GM19351 (cell line): ENCODE results near the gene FAM181B.

Experiments used
- ATAC-seq: cut with Tn5 transposase; IDR thresholded peaks from one replicate; pipeline ENCODE4 v1.9.1; 2021; ENCODE audit warnings: mild to moderate bottlenecking, moderate library complexity; ENCODE audit not compliant: unreplicated experiment

FAM181B gene

GRCh38 chr11:82733444-82734119, at the start of gene FAM181B:
FAM181B (minus strand) TSS chr11:82733864; CDS start chr11:82733729, 135 bp downstream.
- peak; percentile 37 for ATAC-seq

DNA sequence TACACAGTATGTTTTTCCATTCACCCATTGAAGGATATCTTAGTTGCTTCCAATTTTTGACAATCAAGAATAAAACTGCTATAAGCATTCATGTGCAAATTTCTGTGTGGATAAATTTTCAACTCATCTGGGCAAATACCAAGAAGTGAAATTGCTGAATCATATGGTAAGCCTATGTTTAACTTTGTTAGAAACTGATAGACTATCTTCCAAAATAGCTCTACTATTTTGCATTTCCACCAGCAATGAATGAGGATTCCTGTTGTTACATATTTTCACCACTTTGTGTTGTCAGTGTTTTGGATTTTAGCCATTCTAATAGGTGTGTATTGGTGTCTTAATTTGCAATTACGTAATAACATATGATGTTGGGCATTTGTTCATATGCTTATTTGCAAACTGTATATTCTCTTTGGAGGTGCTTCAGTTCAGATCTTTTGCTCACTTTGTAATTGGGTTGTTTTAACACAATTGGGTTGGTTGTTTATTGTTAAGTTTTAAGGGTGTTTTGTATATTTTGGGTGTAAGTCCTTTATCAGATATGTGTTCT, 49.2 kb upstream of the FAM181B start:
- ATAC-seq: no peak

DNA sequence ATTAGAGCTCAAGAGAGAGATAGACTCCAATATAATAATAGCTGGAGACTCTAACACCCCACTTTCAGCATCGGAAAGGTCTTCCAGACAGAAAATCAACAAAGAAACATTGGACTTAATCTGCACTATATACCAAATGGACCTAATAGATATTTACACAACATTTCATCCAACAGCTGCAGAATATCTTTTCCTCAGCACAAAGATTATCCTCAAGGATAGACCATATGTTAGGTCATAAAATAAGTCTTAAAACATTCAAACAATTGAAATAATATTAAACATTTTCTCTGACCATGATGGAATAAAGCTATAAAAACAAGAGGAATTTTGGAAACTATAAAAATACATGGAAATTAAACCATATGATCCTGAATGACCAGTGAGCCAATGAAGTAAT, 45.1 kb upstream of the FAM181B start:
- no peak for ATAC-seq

GRCh38 chr11:82776377-82776776, 42.7 kb upstream of the FAM181B start:
- no peak for ATAC-seq

DNA sequence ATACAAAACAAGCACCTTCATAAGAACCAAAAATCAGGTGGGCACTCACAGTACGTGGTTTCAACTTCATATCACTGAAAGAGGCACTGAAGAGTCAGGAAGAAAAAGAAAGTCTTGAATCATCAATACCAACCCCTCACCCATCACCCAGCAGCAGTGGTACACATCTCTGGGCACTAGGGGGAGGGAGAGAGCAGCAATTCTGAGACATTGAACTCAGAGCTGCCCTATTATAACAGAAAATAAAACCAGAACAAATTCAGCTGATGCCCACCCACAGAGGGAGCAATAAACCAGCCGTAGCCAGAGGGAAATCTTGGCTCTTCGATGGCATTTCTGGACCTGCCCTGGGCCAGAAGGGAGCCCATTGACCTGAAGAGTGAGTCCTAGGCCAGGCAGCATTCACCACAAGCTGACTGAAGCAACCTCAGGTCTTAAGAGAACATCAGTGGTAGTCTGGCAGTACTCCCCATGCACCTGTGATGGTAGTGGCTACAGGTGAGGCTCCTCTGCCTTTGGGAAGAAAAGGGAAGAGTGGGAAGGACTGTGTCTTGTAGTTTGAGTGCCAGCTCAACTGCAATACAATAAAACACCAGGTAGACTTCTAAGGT, 42.2 kb upstream of the FAM181B start:
- ATAC-seq: peak; percentile 100

DNA sequence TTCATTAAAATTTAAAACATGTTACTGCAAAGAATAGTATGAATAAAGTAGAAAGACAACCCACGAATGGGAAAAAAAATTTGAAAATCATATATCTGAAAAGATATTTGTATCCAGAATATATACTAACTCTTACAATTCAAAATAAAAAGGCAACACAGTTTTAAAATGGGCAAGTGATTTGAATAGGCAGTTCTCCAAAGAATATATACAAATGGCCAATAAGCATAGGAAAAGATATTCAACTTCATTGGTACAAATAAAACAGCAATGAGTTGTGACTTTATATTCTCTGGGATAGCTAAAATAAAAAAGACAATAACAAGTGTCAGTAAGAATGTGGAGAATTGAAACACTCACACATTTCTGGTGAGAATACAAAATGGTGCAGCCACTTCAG, 41.6 kb upstream of the FAM181B start:
- ATAC-seq: no peak

GRCh38 chr11:82771781-82772180, 38.1 kb upstream of the FAM181B start:
- no peak for ATAC-seq

DNA sequence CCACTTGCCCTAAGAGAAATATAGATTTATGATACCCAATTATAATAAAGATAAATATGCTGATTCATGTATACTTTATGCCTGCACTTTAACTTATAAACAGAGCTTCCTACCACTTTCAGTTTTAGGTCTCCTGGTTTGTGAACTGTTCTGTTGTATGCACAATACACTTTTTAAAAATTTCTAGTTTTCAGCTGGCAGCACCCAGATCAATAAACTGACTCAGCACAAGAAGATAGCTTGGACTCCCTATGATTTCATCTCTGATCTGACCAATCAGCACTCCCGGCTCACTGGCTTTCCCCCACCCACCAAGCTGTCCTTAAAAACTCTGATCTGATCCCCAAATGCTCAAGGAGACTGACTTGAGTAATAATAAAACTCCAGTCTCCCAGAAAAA, 33.5 kb upstream of the FAM181B start:
- ATAC-seq: no peak

DNA sequence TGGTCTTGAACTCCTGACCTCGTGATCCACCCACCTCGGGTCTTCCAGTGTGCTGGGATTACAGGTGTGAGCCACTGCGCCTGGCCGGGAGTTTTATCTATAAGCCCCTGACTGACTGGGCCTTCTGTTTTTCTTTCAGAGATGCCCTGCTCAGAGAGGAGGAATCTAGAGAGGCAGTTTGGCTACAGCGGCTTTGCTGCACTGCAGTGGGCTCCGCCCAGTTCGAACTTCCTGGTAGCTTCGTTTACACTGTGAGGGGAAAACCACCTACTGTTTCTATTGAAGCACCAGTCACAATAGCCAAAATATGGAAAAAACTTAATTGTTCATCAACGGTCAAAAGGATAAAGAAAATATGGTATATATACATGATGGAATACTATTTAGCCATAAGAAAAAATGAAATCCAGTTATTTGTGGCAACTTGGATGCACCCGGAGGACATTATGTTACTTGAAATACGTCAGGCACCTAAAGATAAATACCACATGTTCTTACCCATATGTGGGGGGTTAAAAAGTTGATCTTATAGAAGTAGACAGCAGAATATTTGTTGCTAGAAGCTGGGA, 31.9 kb upstream of the FAM181B start:
- no peak for ATAC-seq

DNA sequence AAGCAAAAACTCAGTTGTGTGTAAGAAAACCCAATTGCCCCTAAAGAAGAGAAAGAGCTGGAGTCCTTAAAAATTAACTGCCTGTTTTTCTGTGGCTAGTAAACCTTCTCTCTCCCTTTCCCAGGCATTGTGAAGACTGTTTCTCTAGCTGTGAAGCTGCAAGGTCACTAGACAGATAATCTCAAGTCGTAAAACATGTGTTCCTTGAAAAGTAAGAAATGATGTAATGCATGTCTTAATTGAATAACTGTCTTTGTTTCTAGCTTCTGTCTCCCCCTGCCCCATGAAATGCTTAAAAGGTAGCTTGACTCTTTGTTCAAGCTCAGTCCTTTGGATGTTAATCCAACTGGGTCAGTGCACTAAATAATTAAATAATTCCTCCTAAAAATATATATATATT, 29.5 kb upstream of the FAM181B start:
- no peak for ATAC-seq

DNA sequence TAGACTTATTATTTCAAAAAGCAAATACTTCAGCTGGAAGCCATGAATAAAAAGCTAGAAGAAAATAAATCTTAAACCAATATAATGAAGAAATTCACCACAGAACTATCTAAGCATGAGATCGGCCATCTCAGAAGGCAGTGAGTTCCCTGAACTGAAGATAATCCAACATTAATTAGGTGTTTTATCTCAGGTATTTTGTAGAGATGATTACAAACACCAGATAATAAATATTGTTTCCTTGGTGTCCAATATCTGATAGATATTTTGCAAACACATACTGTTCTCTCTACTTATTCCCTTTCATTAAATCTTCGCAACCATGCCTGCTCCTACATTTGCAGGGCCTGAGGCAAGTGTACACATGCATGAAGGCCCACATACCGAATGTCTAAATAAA, 26.0 kb upstream of the FAM181B start:
- no peak for ATAC-seq

DNA sequence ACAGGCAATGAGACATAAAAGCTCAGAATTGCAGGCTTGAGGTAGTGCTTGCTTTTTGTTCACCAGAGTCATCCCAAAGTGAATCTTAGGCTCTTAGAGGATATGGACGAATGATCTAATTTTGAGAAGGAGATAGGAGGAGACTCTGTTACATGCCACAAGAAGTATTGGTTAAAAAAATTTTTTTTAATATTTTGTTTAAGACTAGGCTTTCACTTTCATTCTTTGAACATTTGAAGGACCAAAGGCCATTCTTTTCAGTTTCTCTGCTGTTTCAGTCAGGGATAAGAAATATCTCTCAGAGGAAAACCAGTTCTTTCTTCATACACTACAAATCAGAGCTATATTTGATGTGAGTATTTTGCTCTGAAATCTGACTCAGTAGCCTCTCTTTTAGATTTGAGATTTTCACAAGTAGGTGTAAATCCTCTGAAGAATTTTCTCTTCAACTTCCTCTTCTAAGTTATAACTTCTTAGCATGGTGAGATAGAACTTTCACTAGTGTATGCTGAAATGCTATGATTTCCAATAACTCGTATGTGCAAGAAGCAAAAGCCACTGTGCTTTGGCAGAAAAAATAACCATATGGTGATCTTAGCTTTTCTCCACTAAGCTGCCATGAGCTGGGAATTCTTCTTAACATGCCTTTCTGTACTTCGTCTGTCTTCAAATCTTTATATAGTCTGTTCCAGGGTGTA, 24.1 kb upstream of the FAM181B start:
- ATAC-seq: peak; percentile 61

- no peak for ATAC-seq
Measured at GRCh38 chr11:82756765-82757639, 23.3 kb upstream of the FAM181B start.

DNA sequence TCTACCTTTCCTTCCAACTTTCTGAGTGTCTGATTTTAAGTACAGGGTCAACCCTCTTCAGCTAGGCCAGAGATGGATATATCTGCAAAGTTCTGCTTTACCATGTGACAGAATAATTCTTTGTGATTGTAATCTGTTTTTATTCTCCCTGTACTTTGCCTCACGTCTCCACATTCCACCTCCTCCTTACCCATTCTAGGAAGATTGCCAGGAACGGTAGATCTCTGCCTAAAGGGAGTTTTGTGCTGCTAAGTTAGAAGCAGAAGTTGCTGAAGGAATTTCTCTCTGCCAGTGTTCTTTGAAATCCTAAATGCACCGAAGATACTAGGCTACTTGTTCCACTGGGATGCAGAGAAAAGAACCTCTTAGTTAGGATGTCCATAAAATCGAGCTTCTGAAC, 20.7 kb upstream of the FAM181B start:
- ATAC-seq: no peak

- no peak for ATAC-seq
Measured at GRCh38 chr11:82753921-82754320, 20.3 kb upstream of the FAM181B start.

DNA sequence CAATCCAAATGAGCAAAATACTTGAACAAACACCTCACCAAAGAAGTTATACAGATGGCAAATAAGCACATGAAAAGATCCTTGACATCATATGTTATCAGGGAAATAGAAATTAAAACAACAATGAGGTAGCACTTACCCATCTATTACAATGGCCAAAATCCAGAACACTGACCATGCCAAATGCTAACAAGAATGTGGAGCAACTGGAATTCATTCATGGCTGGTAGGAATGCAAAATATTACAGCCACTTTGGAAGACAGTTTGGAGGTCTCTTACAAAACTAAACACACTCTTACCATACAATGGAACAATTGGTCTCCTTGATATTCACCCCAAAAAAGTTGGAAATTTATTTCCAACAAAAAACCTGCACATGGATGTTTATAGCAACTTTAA, 19.1 kb upstream of the FAM181B start:
- ATAC-seq: no peak

DNA sequence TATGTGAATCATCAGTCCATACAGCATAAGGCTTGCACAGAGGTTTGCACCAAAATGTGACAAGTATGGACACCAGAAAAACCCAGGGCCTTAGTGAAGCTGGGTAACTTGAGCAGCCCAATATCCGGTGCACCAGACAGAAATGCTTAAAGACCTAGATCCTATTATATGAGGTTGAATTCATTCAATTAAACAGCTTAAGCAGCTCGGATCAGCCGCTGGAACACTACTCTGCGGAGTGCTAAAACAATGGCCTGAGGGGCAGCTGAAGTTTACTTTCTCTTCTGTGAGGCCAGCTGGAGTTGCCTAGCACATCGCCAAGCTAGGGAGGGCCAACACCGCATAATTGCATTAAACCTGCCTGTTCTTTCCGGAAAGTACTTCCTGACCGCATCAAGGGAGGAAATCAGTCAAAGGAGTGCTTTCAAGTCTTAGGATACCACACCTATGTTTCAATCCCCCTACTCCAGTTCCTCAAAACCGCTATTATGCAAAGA, 17.0 kb upstream of the FAM181B start:
- ATAC-seq: peak; percentile 53

- no peak for ATAC-seq
Measured at GRCh38 chr11:82747471-82747870, 13.8 kb upstream of the FAM181B start.

- no peak for ATAC-seq
Measured at GRCh38 chr11:82738091-82738490, 4.4 kb upstream of the FAM181B start.

DNA sequence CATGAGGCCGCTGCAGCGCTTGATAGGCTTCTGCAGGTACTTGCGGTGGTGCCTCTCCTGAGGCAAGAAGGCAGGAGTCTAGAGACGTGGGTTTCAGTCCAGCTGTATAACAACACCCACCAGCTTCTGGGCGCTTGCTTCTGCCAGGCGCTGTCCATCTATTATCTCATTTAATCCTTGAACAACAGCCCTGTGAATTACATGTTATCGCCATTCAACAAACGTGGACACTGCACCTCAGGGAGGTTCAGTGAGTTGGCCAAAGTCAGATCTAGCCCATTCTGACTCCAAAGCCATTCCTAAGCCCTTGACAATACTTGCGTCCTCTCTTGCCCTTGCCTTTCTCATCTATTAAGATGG, 436 bp upstream of the FAM181B start:
- ATAC-seq: no peak
